ENCODE results near the gene TMA7. TPM values are rescaled to one million over a fixed set of nuclear protein-coding genes. Genes with fewer than 3 reads are reported as not detected.
"Not testable (repeated sequence)": the region's sequence is repeated elsewhere in the genome, so short reads cannot be mapped to it uniquely, and the experiment has no call there.

Gene TMA7
- total RNA-seq (100 to 1,000 TPM; 187 to 270 (median 216) TPM), polyA plus RNA-seq (526 TPM)
- long read RNA-seq, donor 1, transcript TMA7-201 (4 exons, 561 nt) = major isoform, 178 of 194 reads
- long read RNA-seq, donor 1, partial matches to known transcripts = 2 of 194 reads
- long read RNA-seq, donor 1, other reads (novel, unspliced or antisense) = 13 of 194 reads
- long read RNA-seq, donor 2, transcript TMA7-201 (4 exons, 561 nt) = major isoform, 253 of 275 reads
- long read RNA-seq, donor 2, transcript TMA7-202 (3 exons, 619 nt) = minor isoform, 6 of 275 reads
- long read RNA-seq, donor 2, partial matches to known transcripts = 1 of 275 reads
- long read RNA-seq, donor 2, other reads (novel, unspliced or antisense) = 15 of 275 reads
- long read RNA-seq, donor 3, transcript TMA7-202 (3 exons, 619 nt) = minor isoform, 5 of 62 reads
- long read RNA-seq, donor 3, transcript TMA7-201 (4 exons, 561 nt) = major isoform, 50 of 62 reads
- long read RNA-seq, donor 3, partial matches to known transcripts = 3 of 62 reads
- long read RNA-seq, donor 3, other reads (novel, unspliced or antisense) = 4 of 62 reads
- long read RNA-seq, donor 4, transcript TMA7-201 (4 exons, 561 nt) = major isoform, 142 of 150 reads
- long read RNA-seq, donor 4, partial matches to known transcripts = 1 of 150 reads
- long read RNA-seq, donor 4, other reads (novel, unspliced or antisense) = 5 of 150 reads

- Histone ChIP-seq H3K27me3 (ENCODE audit: control insufficient read depth, insufficient read depth) (no peaks in the 10 kb centered on the region), H3K9me3 (ENCODE audit: control insufficient read depth, low read length) (no peaks in the 10 kb centered on the region), H3K4me1 (ENCODE audit: control insufficient read depth, insufficient read depth, low read length) (no peaks in the 10 kb centered on the region), H3K27ac (ENCODE audit: low read length) (peak within 1 kb of the TSS; percentile 89), H3K4me3 (ENCODE audit: low read length) (peak within 1 kb of the TSS; percentile 49)
- under 1% methylated on average over 54 of the region's 54 CpGs for WGBS
- ATAC-seq (peak; percentile 98), DNase-seq (peak; percentile 99)
- intact Hi-C loops (cut with DNase I) = loop anchor here in 2 of 4 donors (5.0 kb wide), 2 partner anchors 38 to 163 kb away; no protein-coding TSS in a partner anchor
Observed at GRCh38 chr3:48439820-48440589, at the start of gene TMA7, which contains the start of gene CCDC51. Gene TMA7 (plus strand): TSS chr3:48440257. CDS start chr3:48440297, 40 bp downstream. Gene CCDC51 (minus strand): TSS chr3:48440119. CDS start chr3:48435128, 4,991 bp downstream.

- Histone ChIP-seq H3K27ac (ENCODE audit: low read length) (no peak overlapping the region), H3K4me1 (ENCODE audit: control insufficient read depth, insufficient read depth, low read length) (no peaks in the 10 kb centered on the region), H3K9me3 (ENCODE audit: control insufficient read depth, low read length) (no peaks in the 10 kb centered on the region), H3K27me3 (ENCODE audit: control insufficient read depth, insufficient read depth) (no peaks in the 10 kb centered on the region), H3K4me3 (ENCODE audit: low read length) (no peak overlapping the region)
- ATAC-seq (no peak), DNase-seq (no peak)
- intact Hi-C loops (cut with DNase I) = no loop called here
- 89% methylated on average over 2 of the region's 2 CpGs for WGBS
Observed at GRCh38 chr3:48394391-48394790, 45.7 kb upstream of the TMA7 start.

GRCh38 chr3:48395714-48396113 is 44.3 kb upstream of the TMA7 start:
- H3K9me3 ChIP-seq (ENCODE audit: control insufficient read depth, low read length) = no peaks in the 10 kb centered on the region
- 62% methylated on average over 3 of the region's 3 CpGs for WGBS
- intact Hi-C loops (cut with DNase I) = no loop called here
- no peaks in the 10 kb centered on the region for H3K4me1 ChIP-seq (ENCODE audit: control insufficient read depth, insufficient read depth, low read length)
- DNase-seq (no peak), ATAC-seq (no peak)
- H3K27me3 ChIP-seq (ENCODE audit: control insufficient read depth, insufficient read depth) = no peaks in the 10 kb centered on the region
- H3K27ac ChIP-seq (ENCODE audit: low read length) = no peak overlapping the region
- no peak overlapping the region for H3K4me3 ChIP-seq (ENCODE audit: low read length)

GRCh38 chr3:48397767-48398681 is 42.0 kb upstream of the TMA7 start:
- peak in 1 of 3 donors; percentile 41 for DNase-seq
- intact Hi-C loops (cut with DNase I) = no loop called here
- 64% methylated on average over 9 of the region's 9 CpGs for WGBS
- ATAC-seq = no peak
- no peaks in the 10 kb centered on the region for H3K27me3 ChIP-seq (ENCODE audit: control insufficient read depth, insufficient read depth)
- H3K4me1 ChIP-seq (ENCODE audit: control insufficient read depth, insufficient read depth, low read length) = no peaks in the 10 kb centered on the region
- no peak overlapping the region for H3K27ac ChIP-seq (ENCODE audit: low read length)
- H3K9me3 ChIP-seq (ENCODE audit: control insufficient read depth, low read length) = no peaks in the 10 kb centered on the region
- H3K4me3 ChIP-seq (ENCODE audit: low read length) = no peak overlapping the region

- H3K4me1 ChIP-seq (ENCODE audit: control insufficient read depth, insufficient read depth, low read length) = no peaks in the 10 kb centered on the region
- H3K4me3 ChIP-seq (ENCODE audit: low read length) = no peak overlapping the region
- intact Hi-C loops (cut with DNase I) = no loop called here
- H3K27ac ChIP-seq (ENCODE audit: low read length) = no peak overlapping the region
- H3K9me3 ChIP-seq (ENCODE audit: control insufficient read depth, low read length) = no peaks in the 10 kb centered on the region
- DNase-seq (peak in 2 of 3 donors; percentile 29 to 39), ATAC-seq (no peak)
- no peaks in the 10 kb centered on the region for H3K27me3 ChIP-seq (ENCODE audit: control insufficient read depth, insufficient read depth)
- 67% methylated on average over 11 of the region's 11 CpGs for WGBS
Observed at GRCh38 chr3:48398701-48399386, 41.2 kb upstream of the TMA7 start.

- DNase-seq (peak in 1 of 3 donors; percentile 40), ATAC-seq (peak in 1 of 2 donors; percentile 4)
- intact Hi-C loops (cut with DNase I) = loop anchor here (1.0 to 5.0 kb wide), 3 partner anchors 37 to 38 kb away; no protein-coding TSS in a partner anchor
- WGBS = 67% methylated on average over 4 of the region's 4 CpGs
- Histone ChIP-seq H3K27ac (ENCODE audit: low read length) (no peak overlapping the region), H3K4me1 (ENCODE audit: control insufficient read depth, insufficient read depth, low read length) (no peaks in the 10 kb centered on the region), H3K4me3 (ENCODE audit: low read length) (no peak overlapping the region), H3K27me3 (ENCODE audit: control insufficient read depth, insufficient read depth) (no peaks in the 10 kb centered on the region), H3K9me3 (ENCODE audit: control insufficient read depth, low read length) (no peaks in the 10 kb centered on the region)
Observed at GRCh38 chr3:48399387-48400172, 40.5 kb upstream of the TMA7 start.

- DNase-seq = peak in 2 of 3 donors; percentile 55 to 68
- Histone ChIP-seq H3K4me1 (ENCODE audit: control insufficient read depth, insufficient read depth, low read length) (no peaks in the 10 kb centered on the region), H3K27me3 (ENCODE audit: control insufficient read depth, insufficient read depth) (no peaks in the 10 kb centered on the region), H3K4me3 (ENCODE audit: low read length) (no peak overlapping the region), H3K9me3 (ENCODE audit: control insufficient read depth, low read length) (no peaks in the 10 kb centered on the region), H3K27ac (ENCODE audit: low read length) (no peak overlapping the region)
- WGBS = 59% methylated on average over 6 of the region's 6 CpGs
- intact Hi-C loops (cut with DNase I) = loop anchor here (1.0 to 5.0 kb wide), 3 partner anchors 35 to 36 kb away; no protein-coding TSS in a partner anchor
- ATAC-seq = peak; percentile 49 to 54
Observed at GRCh38 chr3:48400824-48401433, 39.1 kb upstream of the TMA7 start.

- ATAC-seq; H3K4me3 ChIP-seq (ENCODE audit: low read length); H3K4me1 ChIP-seq (ENCODE audit: control insufficient read depth, insufficient read depth, low read length); H3K27me3 ChIP-seq (ENCODE audit: control insufficient read depth, insufficient read depth); H3K27ac ChIP-seq (ENCODE audit: low read length); H3K9me3 ChIP-seq (ENCODE audit: control insufficient read depth, low read length): not testable (repeated sequence)
- WGBS = 93% methylated on average over 12 of the region's 12 CpGs
- peak in 1 of 3 donors; percentile 33 for DNase-seq
- intact Hi-C loops (cut with DNase I) = loop anchor here in 3 of 4 donors (2.0 to 5.0 kb wide), 2 partner anchors 35 to 36 kb away; no protein-coding TSS in a partner anchor
Observed at GRCh38 chr3:48401434-48401901, 38.6 kb upstream of the TMA7 start.
